Hepatocyte (in vitro differentiated cells): ENCODE results near the gene CACNA1B. TPM values are rescaled to one million over a fixed set of nuclear protein-coding genes. Genes with fewer than 3 reads are reported as not detected.

Source experiments
- DNase-seq: peaks from one replicate; pipeline ENCODE4 v3.0.0-alpha.2; 2016; ENCODE audit warnings: low spot score
- H2AFZ ChIP-seq: fragments of 200-600 bp; sonication (generic); 2 replicates; pipeline ENCODE4 v1.6.0; 2016; ENCODE audit warnings: antibody characterized with exemption, mild to moderate bottlenecking
- H3K27ac ChIP-seq: fragments of 200-600 bp; sonication (generic); 2 replicates; pipeline ENCODE4 v1.5.1; 2016; ENCODE audit warnings: mild to moderate bottlenecking
- H3K27me3 ChIP-seq: fragments of 200-600 bp; sonication (generic); 2 replicates; pipeline ENCODE4 v1.6.1; 2016
- H3K36me3 ChIP-seq: fragments of 200-600 bp; sonication (generic); replicated peaks from 2 replicates; pipeline ENCODE4 v1.5.1; 2016; ENCODE audit warnings: low read depth; ENCODE audit not compliant: insufficient read depth
- H3K4me1 ChIP-seq: fragments of 200-600 bp; sonication (generic); 2 replicates; pipeline ENCODE4 v1.5.1; 2016; ENCODE audit warnings: mild to moderate bottlenecking, moderate library complexity; ENCODE audit not compliant: insufficient read depth
- H3K4me2 ChIP-seq: fragments of 200-600 bp; sonication (generic); 2 replicates; pipeline ENCODE4 v1.6.0; 2016
- H3K4me3 ChIP-seq: fragments of 200-600 bp; sonication (generic); 2 replicates; pipeline ENCODE4 v1.5.1; 2016; ENCODE audit warnings: mild to moderate bottlenecking
- H3K79me2 ChIP-seq: fragments of 200-600 bp; sonication (generic); 2 replicates; pipeline ENCODE4 v1.6.0; 2017; ENCODE audit warnings: mild to moderate bottlenecking
- H3K9me2 ChIP-seq: fragments of 200-600 bp; sonication (generic); replicated peaks from 2 replicates; pipeline ENCODE4 v1.6.0; 2017; ENCODE audit warnings: mild to moderate bottlenecking; ENCODE audit not compliant: insufficient read depth
- H3K9me3 ChIP-seq: fragments of 200-600 bp; sonication (generic); 2 replicates; pipeline ENCODE4 v1.5.1; 2016; ENCODE audit warnings: low read depth, mild to moderate bottlenecking
- H4K20me1 ChIP-seq: fragments of 200-600 bp; sonication (generic); 2 replicates; pipeline ENCODE4 v1.6.0; 2016; ENCODE audit warnings: mild to moderate bottlenecking; ENCODE audit not compliant: insufficient read depth, poor library complexity, severe bottlenecking
- CTCF ChIP-seq: fragments of 200-600 bp; sonication (generic); IDR thresholded peaks from 2 replicates; pipeline ENCODE4 v1.5.1; 2016; ENCODE audit warnings: antibody characterized with exemption, mild to moderate bottlenecking; ENCODE audit not compliant: poor library complexity
- EZH2 ChIP-seq: fragments of 200-600 bp; sonication (generic); IDR thresholded peaks from 2 replicates; pipeline ENCODE4 v1.6.1; 2016; ENCODE audit warnings: antibody characterized with exemption, mild to moderate bottlenecking, borderline replicate concordance
- EZH2phosphoT487 ChIP-seq: fragments of 200-600 bp; sonication (generic); IDR thresholded peaks from one replicate; pipeline ENCODE4 v1.6.1; 2018; ENCODE audit warnings: antibody characterized with exemption, mild to moderate bottlenecking, low read depth, moderate library complexity; ENCODE audit not compliant: unreplicated experiment, severe bottlenecking
- WGBS: methylation state at CpG from one replicate; pipeline ENCODE4 v1.1.6; 2016; ENCODE audit warnings: low lambda C conversion rate; ENCODE audit errors: missing lambda C conversion rate; 5-methylcytosine and 5-hydroxymethylcytosine counted together
- polyA plus RNA-seq: library from polyadenylated mRNA; unstranded; fragments of >200 nt; fragmentation: Nextera tagmentation; extraction: Ambion mirVana; gene quantifications from 2 replicates; pipeline ENCODE4 v1.2.1, GENCODE V29; 2016
- total RNA-seq: library from RNA; depleted of rRNA; stranded (reverse); fragments of >200 nt; gene quantifications from 2 replicates; pipeline ENCODE4 v1.2.3, GENCODE V29; 2014

The CACNA1B gene
- total and polyA plus RNA-seq, 2 experiments from 2014 or later: 0.30 to 0.39 TPM

GRCh38 chr9:137872296-137872695 lies 5.3 kb upstream of the CACNA1B start:
- H3K9me2 ChIP-seq: no peaks in the 10 kb centered on the region
- no peak overlapping the region for H3K4me2 ChIP-seq
- no peaks in the 10 kb centered on the region for H3K36me3 ChIP-seq
- H3K4me1 ChIP-seq: no peaks in the 10 kb centered on the region
- no peaks in the 10 kb centered on the region for H3K9me3 ChIP-seq
- TF ChIP-seq EZH2 (no peak), CTCF (no peak)
- 86% methylated on average over 10 of the region's 10 CpGs for WGBS
- H3K27me3 ChIP-seq: peaks cover 22% of the 10 kb centered on the region
- H2AFZ ChIP-seq: no peak overlapping the region
- DNase-seq: no peak
- H3K4me3 ChIP-seq: no peak overlapping the region
- H4K20me1 ChIP-seq: no peaks in the 10 kb centered on the region
- no peak overlapping the region for H3K27ac ChIP-seq
- no peaks in the 10 kb centered on the region for H3K79me2 ChIP-seq

DNA sequence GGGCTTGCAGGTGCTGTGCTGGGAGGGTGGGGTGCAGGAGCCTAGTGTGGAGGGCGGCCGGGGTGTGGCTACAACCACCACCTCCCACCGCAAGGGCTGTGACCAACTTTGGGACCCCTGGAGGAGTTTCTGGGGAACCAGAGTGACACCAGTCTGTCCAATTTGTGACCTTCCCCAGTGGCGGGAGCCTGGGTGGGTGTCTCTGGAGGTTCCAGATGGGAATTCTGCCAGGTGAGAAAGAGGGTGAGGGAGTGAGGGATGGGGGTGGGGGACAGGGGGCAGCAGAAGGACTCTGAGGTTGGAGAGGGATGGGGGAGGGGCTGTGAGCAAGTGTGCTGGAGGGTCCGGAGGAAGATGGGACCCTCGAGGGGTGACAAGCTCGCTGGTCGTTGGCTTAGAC lies 4.2 kb upstream of the CACNA1B start:
- Histone ChIP-seq H3K36me3 (no peaks in the 10 kb centered on the region), H2AFZ (no peak overlapping the region), H3K79me2 (no peaks in the 10 kb centered on the region), H3K9me2 (no peaks in the 10 kb centered on the region), H3K27ac (no peak overlapping the region), H3K4me2 (no peak overlapping the region), H3K4me1 (no peaks in the 10 kb centered on the region), H3K27me3 (peaks cover 26% of the 10 kb centered on the region), H4K20me1 (no peaks in the 10 kb centered on the region), H3K4me3 (no peak overlapping the region), H3K9me3 (no peaks in the 10 kb centered on the region)
- TF ChIP-seq EZH2phosphoT487: no peak
- no peak for TF ChIP-seq CTCF
- TF ChIP-seq EZH2: no peak
- no peak for DNase-seq
- WGBS: 53% methylated on average over 4 of the region's 8 CpGs

DNA sequence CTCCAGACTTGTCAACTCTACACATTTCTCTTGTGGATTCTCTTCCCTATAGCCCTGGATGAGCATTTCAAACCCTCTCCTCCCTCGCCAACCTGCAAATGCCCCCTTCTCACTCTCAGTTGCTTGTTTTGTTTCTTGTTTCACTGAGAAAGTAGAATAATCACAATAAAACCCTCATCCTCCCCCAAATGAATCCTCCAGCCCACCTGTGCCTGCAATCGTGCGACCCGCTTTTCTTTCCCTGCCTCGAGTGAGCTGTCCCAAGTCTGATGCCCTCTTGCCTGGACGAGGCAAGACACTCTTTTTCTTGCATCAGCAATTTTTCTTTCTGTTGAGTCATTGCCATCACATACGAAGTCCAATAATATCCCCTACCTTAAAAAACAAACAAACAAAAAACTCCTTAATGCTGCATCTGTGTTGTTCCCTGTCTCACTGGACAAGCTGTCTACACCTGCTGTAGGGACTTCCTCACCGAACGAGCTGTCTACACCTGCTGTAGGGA lies 3.7 kb upstream of the CACNA1B start:
- Histone ChIP-seq H3K79me2 (no peaks in the 10 kb centered on the region), H3K4me2 (no peak overlapping the region), H3K27ac (no peak overlapping the region), H3K27me3 (peaks cover 30% of the 10 kb centered on the region), H3K4me1 (no peaks in the 10 kb centered on the region), H3K4me3 (no peak overlapping the region), H3K9me3 (no peaks in the 10 kb centered on the region), H4K20me1 (no peaks in the 10 kb centered on the region), H3K36me3 (no peaks in the 10 kb centered on the region), H2AFZ (no peak overlapping the region), H3K9me2 (no peaks in the 10 kb centered on the region)
- WGBS: 88% methylated on average over 9 of the region's 9 CpGs
- DNase-seq: no peak
- TF ChIP-seq EZH2 (no peak), EZH2phosphoT487 (no peak), CTCF (no peak)

DNA sequence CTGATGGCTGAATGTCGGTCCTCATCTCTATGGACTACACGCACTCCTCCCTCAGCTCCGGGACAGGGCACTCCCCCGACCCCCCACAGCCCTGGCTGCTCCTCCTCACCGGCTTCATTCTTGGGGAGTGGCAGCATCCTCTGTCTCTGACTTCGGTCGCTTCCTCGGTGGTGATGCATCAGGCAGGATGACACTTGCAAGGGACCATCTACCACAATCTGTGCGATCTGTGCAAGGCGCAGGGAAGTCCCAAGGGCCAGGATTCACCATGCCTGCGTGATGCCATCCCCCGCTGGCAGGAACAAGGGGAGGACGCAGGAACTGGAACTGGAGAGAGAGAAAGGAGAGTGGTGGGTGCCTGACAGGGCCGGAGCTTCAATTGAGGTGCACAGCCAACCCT lies 2.2 kb upstream of the CACNA1B start:
- 86% methylated on average over 14 of the region's 14 CpGs for WGBS

More for the DNA sequence above, 2.2 kb upstream of the CACNA1B start:
- no peaks in the 10 kb centered on the region for H3K4me1 ChIP-seq
- H3K4me3 ChIP-seq: no peak overlapping the region
- H3K9me3 ChIP-seq: no peaks in the 10 kb centered on the region
- no peaks in the 10 kb centered on the region for H3K36me3 ChIP-seq
- H4K20me1 ChIP-seq: no peaks in the 10 kb centered on the region
- H3K27ac ChIP-seq: no peak overlapping the region
- H3K79me2 ChIP-seq: no peaks in the 10 kb centered on the region
- H3K9me2 ChIP-seq: no peaks in the 10 kb centered on the region
- no peak overlapping the region for H2AFZ ChIP-seq
- H3K27me3 ChIP-seq: peaks cover 32% of the 10 kb centered on the region
- DNase-seq: no peak
- TF ChIP-seq EZH2 (no peak), EZH2phosphoT487 (no peak)
- no peak overlapping the region for H3K4me2 ChIP-seq
